Stimulated activated naive CD8-positive, alpha-beta T cell treated with anti-CD3 and anti-CD28 coated beads, Interleukin-15, Interleukin-2, amounts not matched to agents 100 ng/mL and 50 ng/mL, for 24 hours (primary cell): ENCODE results near the gene ABCC1.
"Not testable (repeated sequence)": the region's sequence is repeated elsewhere in the genome, so short reads cannot be mapped to it uniquely, and the experiment has no call there.

Experiments
- H3K27ac Mint-ChIP-seq: one replicate; pipeline ENCODE4 v1.8.0; 2021; ENCODE audit warnings: mild to moderate bottlenecking, mixed read lengths
- H3K27me3 Mint-ChIP-seq: one replicate; pipeline ENCODE4 v1.8.0; 2021; ENCODE audit warnings: mixed read lengths
- H3K36me3 Mint-ChIP-seq: one replicate; pipeline ENCODE4 v1.8.0; 2021; ENCODE audit warnings: low read depth, mixed read lengths
- H3K4me1 Mint-ChIP-seq: one replicate; pipeline ENCODE4 v1.8.0; 2021; ENCODE audit warnings: low read depth, mixed read lengths
- H3K4me3 Mint-ChIP-seq: one replicate; pipeline ENCODE4 v1.8.0; 2021; ENCODE audit warnings: mild to moderate bottlenecking, mixed read lengths
- H3K9me3 Mint-ChIP-seq: one replicate; pipeline ENCODE4 v1.8.0; 2021; ENCODE audit warnings: mixed read lengths

Gene ABCC1

DNA sequence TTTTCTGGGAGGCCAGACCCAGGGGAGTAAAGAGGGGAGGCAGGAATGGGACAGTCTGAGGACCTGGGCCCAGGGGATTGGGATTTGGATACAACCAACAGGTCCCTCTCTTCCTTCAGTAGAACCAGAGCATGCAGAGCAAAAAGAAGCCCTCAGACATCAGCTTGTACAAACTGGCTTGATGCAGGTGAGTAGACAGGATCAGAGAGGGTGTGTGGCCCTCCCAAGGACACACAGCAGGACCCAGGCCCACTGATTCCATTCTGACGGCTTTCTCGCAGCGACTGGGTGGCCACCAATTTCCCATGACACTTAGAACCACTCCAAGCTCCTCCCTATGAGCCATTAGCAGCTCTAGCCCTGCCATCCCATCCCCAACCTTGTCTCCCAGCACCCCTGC is 210.2 kb downstream of the ABCC1 start:
- Mint-ChIP-seq H3K9me3 (peaks cover 11% of the 10 kb centered on the region), H3K4me1 (no peaks in the 10 kb centered on the region), H3K4me3 (no peak overlapping the region), H3K27me3 (peaks cover 3% of the 10 kb centered on the region), H3K27ac (no peak overlapping the region), H3K36me3 (peaks cover 3% of the 10 kb centered on the region)

DNA sequence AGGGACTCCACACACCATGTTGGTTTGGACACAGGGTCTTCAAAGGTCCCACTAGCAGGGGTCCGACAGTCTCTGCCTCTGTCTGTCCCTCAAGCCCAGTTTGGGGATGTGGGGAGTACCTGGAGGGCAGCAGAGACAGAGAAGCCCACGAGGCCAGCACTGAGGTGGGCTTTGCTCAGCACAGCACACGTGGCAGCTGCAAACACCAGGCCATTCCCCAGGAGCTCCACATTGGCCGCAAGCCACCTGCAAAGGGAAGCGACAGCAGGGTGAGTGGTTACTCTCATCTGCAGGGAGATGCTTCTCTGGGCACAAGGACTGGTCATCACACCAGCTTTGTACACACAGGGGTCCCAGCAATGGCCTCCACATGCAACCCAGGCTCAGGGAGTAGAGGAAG is 211.9 kb downstream of the ABCC1 start:
- Mint-ChIP-seq H3K27me3 (peaks cover 3% of the 10 kb centered on the region), H3K27ac (no peak overlapping the region), H3K4me1 (no peaks in the 10 kb centered on the region), H3K36me3 (peaks cover 3% of the 10 kb centered on the region), H3K9me3 (peaks cover 11% of the 10 kb centered on the region), H3K4me3 (no peak overlapping the region)

DNA sequence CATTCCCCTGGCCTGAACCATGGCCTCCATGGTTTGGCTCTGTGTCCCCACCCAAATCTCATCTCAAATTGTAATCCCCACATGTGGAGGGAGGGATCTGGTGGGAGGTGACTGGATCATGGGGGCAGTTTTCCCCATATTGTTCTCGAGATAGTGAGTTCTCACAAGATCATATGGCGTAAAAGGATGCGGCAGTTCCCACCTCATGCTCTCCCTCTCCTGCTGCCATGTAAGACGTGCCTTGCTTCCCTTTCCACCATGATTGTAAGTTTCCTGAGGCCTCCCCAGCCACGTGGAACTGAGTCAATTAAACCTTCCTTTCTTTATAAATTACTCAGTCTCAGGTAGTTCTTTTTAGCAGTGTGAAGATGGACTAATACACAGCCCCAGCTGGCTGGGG is 212.4 kb downstream of the ABCC1 start:
- not testable (repeated sequence) for H3K4me3 Mint-ChIP-seq, H3K36me3 Mint-ChIP-seq, H3K27ac Mint-ChIP-seq, H3K4me1 Mint-ChIP-seq, H3K27me3 Mint-ChIP-seq
- peaks cover 11% of the 10 kb centered on the region for H3K9me3 Mint-ChIP-seq

DNA sequence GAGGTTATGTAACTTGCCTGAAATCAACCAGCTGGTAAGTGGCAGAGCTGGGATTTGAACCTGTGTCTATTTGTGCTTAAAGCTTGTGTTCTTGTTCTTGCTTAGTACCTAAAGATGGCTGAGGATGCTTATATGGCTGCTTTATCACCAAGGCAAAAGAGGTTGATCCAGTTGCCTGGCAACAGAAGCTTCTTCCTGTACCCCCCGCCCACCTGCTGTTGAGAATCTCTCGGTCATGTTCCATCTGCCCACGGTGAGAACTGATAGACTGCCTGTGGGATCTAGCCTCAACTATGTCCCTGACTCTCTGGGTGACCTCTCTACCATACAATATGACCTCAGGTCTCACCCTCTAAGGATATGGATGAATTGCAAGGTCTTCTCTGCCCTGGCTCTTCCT is 213.2 kb downstream of the ABCC1 start:
- H3K27me3 Mint-ChIP-seq = peaks cover 3% of the 10 kb centered on the region
- H3K4me3 Mint-ChIP-seq = no peak overlapping the region
- H3K36me3 Mint-ChIP-seq = peaks cover 3% of the 10 kb centered on the region
- H3K4me1 Mint-ChIP-seq = no peaks in the 10 kb centered on the region
- no peak overlapping the region for H3K27ac Mint-ChIP-seq
- H3K9me3 Mint-ChIP-seq = peaks cover 11% of the 10 kb centered on the region

DNA sequence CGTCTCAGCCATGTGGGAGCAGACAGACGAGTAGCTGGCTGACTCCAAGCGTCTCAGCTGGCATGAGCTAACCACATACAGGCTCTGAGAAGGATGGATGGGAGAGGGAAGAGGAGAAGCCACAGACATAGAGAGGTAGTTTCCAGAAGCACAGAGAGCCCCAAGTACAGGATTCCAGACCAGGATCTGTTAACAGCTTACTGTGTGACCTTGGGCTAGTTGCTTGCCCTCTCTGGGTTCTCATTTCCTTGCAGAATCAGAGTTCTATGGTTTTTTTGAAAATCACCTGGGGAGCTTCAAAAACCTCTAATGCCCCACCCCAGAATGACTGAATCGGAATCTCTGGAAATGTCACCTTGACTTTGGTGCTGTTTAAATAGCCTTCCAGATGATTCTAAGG is 213.7 kb downstream of the ABCC1 start:
- H3K27ac Mint-ChIP-seq = no peak overlapping the region
- no peaks in the 10 kb centered on the region for H3K4me1 Mint-ChIP-seq
- H3K4me3 Mint-ChIP-seq = no peak overlapping the region
- peaks cover 3% of the 10 kb centered on the region for H3K27me3 Mint-ChIP-seq
- H3K9me3 Mint-ChIP-seq = peaks cover 10% of the 10 kb centered on the region
- H3K36me3 Mint-ChIP-seq = peaks cover 3% of the 10 kb centered on the region

DNA sequence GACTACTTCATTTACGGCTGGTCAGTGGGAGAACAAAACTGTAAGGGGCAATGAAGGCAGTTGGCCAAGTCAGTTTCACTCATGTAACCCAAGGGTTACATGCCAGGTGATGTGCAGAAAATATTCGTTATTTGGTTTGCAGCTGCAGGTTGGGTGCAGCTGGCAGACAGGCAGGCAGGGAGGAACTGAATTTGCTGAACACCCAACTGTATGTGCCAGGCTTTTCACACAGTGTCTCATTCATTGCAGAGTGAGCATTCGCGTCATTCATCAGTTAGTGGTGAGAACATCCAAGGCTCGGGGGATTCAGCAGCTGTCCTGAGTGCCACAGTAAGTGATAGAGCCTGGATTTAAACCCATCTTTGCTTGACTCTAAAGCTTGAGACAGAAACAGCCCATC is 214.2 kb downstream of the ABCC1 start:
- Mint-ChIP-seq H3K9me3 (peaks cover 5% of the 10 kb centered on the region), H3K27ac (no peak overlapping the region), H3K36me3 (peaks cover under 1% of the 10 kb centered on the region), H3K27me3 (peaks cover 3% of the 10 kb centered on the region), H3K4me1 (no peaks in the 10 kb centered on the region), H3K4me3 (no peak overlapping the region)

DNA sequence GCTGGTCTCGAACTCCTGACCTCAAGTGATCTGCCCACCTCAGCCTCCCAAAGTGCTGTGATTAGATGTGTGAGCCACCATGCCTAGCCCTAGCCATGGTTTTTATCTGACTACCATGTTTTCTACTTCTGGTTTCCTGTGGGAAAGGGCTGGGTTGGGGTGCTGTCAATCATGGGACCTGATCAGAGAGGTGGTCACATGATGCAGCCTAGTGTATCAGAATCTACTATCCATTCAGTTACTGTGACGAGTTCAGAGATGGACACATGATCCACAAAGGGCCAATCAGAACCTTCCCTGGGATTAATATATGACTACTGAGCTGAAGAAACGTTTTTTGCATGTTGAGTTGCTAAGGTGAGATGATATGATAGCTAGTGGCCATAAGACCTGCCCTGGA is 214.8 kb downstream of the ABCC1 start:
- Mint-ChIP-seq H3K27ac (no peak overlapping the region), H3K9me3 (peaks cover 3% of the 10 kb centered on the region), H3K27me3 (peaks cover 3% of the 10 kb centered on the region), H3K36me3 (no peaks in the 10 kb centered on the region), H3K4me3 (no peak overlapping the region), H3K4me1 (no peaks in the 10 kb centered on the region)

DNA sequence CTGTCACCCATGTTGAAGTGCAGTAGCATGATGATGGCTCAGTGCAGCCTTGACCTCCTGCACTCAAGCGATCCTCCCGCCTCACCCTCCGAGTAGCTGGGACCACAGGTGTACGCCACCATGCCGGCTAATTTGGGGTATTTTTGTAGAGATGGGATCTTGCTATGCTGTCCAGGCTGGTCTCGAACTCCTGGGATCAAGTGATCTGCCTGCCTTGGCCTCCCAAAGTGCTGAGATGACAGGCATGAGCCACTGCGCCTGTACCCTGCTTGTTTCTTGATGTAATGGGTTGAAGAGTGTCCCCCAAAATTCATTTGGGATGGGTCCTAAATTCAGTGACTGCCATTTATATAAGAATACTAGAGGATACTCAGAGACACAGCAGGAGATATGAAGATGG is 216.7 kb downstream of the ABCC1 start:
- Mint-ChIP-seq H3K4me1 (no peaks in the 10 kb centered on the region), H3K27ac (no peak overlapping the region), H3K27me3 (peaks cover 3% of the 10 kb centered on the region), H3K36me3 (no peaks in the 10 kb centered on the region), H3K4me3 (no peak overlapping the region), H3K9me3 (no peaks in the 10 kb centered on the region)

DNA sequence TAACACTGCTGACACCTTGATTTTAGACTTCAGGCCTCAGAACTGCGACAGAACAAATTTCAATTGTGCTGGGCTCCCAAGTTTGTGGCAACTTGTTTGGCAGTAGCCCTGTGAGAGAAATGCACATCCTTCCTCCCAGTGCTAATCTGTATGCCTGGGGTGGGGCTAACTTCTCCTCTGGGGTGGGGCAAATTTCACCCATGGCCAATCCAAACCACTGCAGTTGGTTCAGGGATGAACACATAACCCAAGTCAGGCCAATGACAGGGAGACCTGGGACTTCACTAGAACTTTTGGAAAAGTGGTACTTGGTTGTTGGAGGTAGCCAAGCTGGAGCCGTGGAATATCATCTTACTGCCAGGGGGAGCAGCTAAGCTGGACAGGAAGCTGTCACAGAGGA is 217.5 kb downstream of the ABCC1 start:
- H3K9me3 Mint-ChIP-seq = no peaks in the 10 kb centered on the region
- H3K27ac Mint-ChIP-seq = no peak overlapping the region
- H3K4me3 Mint-ChIP-seq = no peak overlapping the region
- H3K27me3 Mint-ChIP-seq = no peaks in the 10 kb centered on the region
- H3K4me1 Mint-ChIP-seq = no peaks in the 10 kb centered on the region
- no peaks in the 10 kb centered on the region for H3K36me3 Mint-ChIP-seq

DNA sequence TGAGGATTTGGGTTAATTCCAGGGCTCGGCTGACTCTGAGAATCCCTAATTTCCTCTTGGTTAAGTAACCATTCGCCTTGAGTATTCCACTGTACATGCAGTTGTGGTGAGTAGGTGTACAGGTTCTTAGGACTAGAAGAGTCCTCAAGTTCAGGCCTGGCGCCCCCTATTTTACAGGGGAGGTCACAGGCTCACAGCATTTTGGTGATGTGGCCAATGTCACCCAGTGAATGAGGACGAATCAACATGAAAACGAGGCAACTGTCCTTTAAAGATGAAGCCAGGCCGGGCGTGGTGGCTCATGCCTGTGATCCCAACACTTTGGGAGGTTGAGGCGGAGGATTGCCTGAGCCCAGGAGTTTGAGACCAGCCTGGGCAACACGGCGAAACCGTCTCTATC is 218.5 kb downstream of the ABCC1 start:
- no peak overlapping the region for H3K4me3 Mint-ChIP-seq
- H3K27me3 Mint-ChIP-seq = no peaks in the 10 kb centered on the region
- H3K9me3 Mint-ChIP-seq = no peaks in the 10 kb centered on the region
- no peaks in the 10 kb centered on the region for H3K36me3 Mint-ChIP-seq
- H3K4me1 Mint-ChIP-seq = no peaks in the 10 kb centered on the region
- H3K27ac Mint-ChIP-seq = no peak overlapping the region

DNA sequence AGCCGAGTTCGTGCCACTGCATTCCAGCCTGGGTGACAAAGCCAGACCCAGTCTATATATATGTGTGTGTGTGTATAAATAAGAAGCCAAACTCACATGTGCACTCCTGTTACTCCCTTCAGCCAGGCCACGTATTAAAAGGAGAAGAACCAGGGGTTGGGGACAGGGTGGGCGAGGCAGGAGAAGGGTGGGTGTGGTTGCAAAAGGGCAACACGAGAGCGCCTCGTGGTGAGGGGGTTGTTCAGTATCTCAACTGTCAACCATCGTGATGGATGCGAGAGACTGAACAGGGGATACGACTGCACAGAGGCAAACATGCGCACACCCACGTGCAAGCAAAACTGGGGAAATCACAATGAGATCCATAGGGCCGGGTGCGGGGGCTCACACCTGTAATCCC is 219.0 kb downstream of the ABCC1 start:
- H3K27me3 Mint-ChIP-seq = no peaks in the 10 kb centered on the region
- no peak overlapping the region for H3K4me3 Mint-ChIP-seq
- no peaks in the 10 kb centered on the region for H3K9me3 Mint-ChIP-seq
- H3K4me1 Mint-ChIP-seq = no peaks in the 10 kb centered on the region
- no peaks in the 10 kb centered on the region for H3K36me3 Mint-ChIP-seq
- H3K27ac Mint-ChIP-seq = no peak overlapping the region

DNA sequence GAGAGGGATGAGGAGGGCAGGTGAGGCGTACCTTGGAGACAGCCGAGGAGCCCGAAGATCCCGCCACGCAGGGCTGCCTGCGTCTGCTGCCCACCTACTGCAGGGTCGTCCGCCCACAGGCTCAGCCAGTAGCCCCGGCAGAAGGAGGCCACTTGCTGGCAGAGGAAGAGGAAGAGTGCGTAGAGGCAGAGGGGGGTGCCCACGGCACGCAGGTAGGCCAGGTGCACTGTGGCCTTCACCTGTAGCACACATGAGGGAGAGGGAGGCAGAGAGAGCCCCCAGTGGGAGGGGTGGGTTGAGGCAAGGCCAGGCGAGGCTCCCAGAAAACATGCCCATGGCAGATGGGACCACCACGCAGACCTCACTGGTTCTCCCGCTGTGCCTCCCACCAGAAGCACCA is 220.2 kb downstream of the ABCC1 start:
- Mint-ChIP-seq H3K36me3 (no peaks in the 10 kb centered on the region), H3K4me3 (no peak overlapping the region), H3K4me1 (no peaks in the 10 kb centered on the region), H3K9me3 (no peaks in the 10 kb centered on the region), H3K27ac (no peak overlapping the region), H3K27me3 (no peaks in the 10 kb centered on the region)

DNA sequence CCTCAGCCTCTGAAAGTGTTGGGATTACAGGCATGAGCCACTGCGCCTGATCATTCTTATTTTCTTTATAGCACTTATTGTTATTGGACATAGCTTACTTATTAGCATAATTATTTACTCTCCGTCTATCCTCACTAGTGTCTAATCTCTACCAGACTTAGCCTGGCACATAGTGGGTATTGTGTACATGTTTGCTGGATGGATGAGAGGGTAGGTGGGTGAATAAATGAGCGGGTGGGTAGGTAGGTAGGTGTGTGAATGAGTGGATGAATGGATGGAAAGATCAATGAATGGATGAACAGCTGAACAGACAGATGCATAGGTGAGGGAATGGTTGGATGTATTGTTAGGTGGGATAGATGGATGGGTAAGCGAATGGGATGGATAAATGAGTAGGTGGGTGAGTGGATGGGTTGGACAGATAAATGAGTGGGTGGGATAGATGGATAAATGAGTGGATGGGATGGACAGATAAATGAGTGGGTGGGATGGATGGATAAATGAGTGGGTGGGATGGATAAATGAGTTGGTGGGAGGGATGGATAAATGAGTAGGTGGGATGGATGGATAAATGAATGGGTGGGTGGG is 222.0 kb downstream of the ABCC1 start:
- H3K4me1 Mint-ChIP-seq = no peaks in the 10 kb centered on the region
- H3K27ac Mint-ChIP-seq = peak overlapping the region; percentile 43
- peaks cover 4% of the 10 kb centered on the region for H3K9me3 Mint-ChIP-seq
- H3K4me3 Mint-ChIP-seq = peak overlapping the region; percentile 17
- H3K27me3 Mint-ChIP-seq = no peaks in the 10 kb centered on the region
- no peaks in the 10 kb centered on the region for H3K36me3 Mint-ChIP-seq

DNA sequence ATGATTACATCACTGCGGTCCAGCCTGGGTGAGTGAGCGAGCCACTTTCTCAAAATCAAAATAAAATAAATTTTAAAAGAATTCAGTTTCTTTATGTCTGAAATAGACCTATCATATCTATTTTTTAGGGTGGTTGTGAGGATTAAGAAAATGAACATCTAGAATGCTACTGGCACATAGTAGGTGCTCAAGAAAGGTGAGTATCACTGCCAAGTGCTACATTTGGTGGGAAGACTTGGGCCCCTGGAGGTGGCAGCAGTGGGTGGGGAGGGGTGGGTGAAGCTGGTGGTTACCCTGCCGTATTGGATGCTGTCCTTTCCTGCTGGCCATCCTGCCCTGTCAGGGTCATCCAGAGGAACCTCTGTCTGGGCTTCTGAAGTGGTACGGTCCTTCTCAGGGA is 223.6 kb downstream of the ABCC1 start:
- Mint-ChIP-seq H3K27ac (no peak overlapping the region), H3K36me3 (no peaks in the 10 kb centered on the region), H3K4me3 (no peak overlapping the region), H3K4me1 (no peaks in the 10 kb centered on the region), H3K27me3 (no peaks in the 10 kb centered on the region), H3K9me3 (peaks cover 4% of the 10 kb centered on the region)

DNA sequence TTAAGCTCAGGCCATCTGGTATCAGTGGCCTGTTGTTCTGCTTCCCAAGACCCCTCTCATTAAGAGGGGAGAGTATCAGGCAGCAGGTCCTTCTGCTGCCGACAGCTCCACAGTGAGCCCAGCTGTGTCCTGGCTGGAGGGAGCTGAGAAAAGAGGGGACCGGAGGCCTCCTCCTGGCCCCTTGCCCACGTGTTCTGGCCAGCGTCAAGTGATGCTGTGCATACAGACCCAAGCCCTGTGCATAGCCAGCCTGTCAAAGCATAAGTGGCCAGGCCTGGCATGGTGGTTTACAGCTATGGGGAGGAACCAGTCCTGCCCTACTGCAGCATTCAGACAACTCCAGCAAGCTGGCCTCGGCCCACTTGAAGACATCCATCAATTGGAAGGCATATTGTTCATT is 225.9 kb downstream of the ABCC1 start:
- Mint-ChIP-seq H3K9me3 (peaks cover 4% of the 10 kb centered on the region), H3K27me3 (no peaks in the 10 kb centered on the region), H3K4me3 (no peak overlapping the region), H3K27ac (no peak overlapping the region), H3K36me3 (no peaks in the 10 kb centered on the region), H3K4me1 (no peaks in the 10 kb centered on the region)

DNA sequence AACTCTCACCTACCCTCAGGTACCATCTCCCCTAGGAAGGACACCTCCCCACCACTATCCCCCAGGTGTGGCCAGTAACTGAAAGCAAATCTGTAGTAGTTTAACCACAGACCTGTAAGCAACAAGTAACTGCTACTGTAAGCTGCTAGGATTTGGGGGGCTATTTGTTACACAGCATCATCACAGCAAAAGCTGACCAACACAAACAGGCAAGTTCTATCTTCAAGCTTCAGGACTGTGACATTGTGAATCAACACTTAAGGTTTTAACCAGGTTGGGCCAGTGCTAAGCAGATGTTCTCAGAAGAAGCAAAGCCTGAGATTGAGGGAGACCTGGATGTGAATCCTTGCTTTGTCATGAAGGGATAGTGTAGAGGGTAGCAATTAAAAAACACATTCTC is 226.9 kb downstream of the ABCC1 start:
- H3K27ac Mint-ChIP-seq = no peak overlapping the region
- no peaks in the 10 kb centered on the region for H3K4me1 Mint-ChIP-seq
- no peak overlapping the region for H3K4me3 Mint-ChIP-seq
- H3K9me3 Mint-ChIP-seq = peaks cover 4% of the 10 kb centered on the region
- no peaks in the 10 kb centered on the region for H3K27me3 Mint-ChIP-seq
- no peaks in the 10 kb centered on the region for H3K36me3 Mint-ChIP-seq
